ENCODE results near the gene NTRK3.
"Not testable (repeated sequence)": the region's sequence is repeated elsewhere in the genome, so short reads cannot be mapped to it uniquely, and the experiment has no call there.

NTRK3 gene

GRCh38 chr15:87863152-87863551 lies 393.4 kb downstream of the NTRK3 start:
- DNase-seq: no peak

- no peak for DNase-seq
These were observed 395.8 kb downstream of the NTRK3 start for GRCh38 chr15:87860743-87861142.

- DNase-seq: no peak
These were observed 397.9 kb downstream of the NTRK3 start for GRCh38 chr15:87858651-87859050.

DNA sequence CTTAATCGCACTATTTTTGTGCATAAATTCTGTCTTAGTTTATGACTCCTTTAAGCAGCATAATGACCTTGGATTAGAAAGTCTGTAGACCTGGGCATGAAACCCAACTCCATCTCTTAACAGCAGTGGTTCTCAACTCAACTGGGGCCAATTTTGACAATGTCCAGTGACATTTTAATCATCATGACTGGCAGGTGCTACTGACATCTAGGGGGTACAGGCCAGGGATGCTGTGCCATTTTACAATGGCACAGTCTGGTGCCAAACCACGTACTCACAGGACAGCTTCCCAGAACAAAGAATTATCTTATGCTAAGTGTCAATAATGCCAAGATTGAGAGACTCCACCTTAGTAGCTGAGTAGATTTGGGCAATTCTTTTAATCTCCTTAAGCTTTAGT lies 405.0 kb downstream of the NTRK3 start:
- DNase-seq: no peak

DNA sequence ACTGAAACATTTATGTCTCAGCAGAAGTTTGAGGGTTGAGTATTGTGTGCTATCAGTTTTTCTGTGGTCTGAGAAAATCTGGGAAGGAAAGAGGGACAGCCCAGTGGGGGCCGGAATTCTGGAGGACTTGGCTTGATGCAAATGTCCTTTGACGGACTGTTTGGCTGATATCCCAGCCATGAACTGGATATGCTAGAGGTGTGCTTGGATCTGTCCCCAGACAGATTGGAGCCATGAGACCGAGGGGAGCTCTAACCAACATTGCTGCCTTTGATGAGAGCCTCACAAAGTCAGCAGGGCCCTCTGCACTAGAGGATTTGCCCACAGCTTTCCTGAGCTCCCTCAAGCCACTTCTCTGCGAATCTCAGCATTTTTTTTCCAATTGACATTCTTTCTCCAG lies 405.6 kb downstream of the NTRK3 start:
- no peak for DNase-seq

DNA sequence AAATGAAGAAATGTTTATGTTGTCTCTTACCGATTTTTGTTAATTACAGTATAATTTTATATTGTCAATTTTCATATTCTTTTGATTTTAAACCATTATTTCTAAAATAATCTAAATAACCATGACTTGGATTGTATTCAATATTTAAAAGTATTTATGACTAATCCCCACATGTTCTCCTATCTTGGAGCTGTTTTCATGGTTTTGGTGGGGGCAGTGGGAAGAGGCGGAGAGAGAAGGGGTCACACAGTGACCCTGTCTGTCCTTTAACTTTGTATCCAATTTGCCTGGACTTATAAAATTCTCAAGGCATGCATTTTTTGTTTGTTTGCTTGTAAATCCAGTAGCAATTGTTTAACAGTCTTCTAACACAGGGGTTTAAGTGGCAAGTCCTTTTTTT lies 407.4 kb downstream of the NTRK3 start:
- DNase-seq: no peak

- no peak for DNase-seq
These were observed 408.5 kb downstream of the NTRK3 start for GRCh38 chr15:87848012-87848411.

GRCh38 chr15:87846746-87847145 lies 409.8 kb downstream of the NTRK3 start:
- no peak for DNase-seq

- DNase-seq: no peak
These were observed 413.2 kb downstream of the NTRK3 start for GRCh38 chr15:87843312-87843711.

DNA sequence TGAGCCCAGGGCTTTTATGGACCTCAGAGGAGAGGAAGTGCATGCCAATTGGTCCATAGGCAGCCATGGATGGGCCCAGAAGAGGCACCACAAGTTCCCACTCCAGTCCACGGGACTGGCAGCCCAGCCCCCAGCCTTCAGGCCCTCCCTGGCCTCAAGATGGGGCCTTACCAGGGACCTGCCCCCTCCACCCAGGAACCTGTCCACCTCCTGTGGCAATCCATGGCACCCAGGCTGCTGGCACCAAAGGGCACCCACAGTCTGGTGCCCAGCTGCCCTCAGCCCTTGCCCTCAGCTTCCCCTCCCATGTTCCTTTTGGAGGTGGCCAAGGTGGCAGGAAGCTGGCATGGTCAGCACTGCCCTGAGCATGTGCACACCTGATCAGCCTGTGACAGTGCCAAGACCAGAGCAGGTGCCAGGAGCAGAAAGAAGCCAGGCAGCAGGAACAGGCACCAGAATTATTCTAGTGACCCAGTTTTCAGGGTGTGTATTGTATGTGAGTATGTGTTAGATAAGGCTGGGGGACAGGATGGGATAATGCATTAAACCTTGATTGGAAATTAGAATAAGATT lies 415.0 kb downstream of the NTRK3 start:
- no peak for DNase-seq

DNA sequence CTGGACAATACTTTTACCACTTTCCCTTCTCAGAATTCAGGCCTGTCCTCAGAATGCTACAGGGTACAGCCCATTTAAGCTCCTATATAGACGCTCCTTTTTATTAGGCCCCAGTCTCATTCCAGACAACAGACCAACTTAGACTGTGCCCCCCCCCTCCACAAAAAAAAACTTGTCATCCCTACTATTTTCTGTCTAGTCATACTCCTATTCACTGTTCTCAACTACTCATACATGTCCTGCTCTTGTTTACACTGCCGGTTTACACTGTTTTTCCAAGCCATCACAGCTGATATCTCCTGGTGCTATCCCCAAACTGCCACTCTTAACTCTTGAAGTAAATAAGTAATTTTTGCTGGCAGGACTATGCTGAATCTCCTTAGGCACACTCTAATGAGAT lies 420.7 kb downstream of the NTRK3 start:
- not testable (repeated sequence) for DNase-seq

- not testable (repeated sequence) for DNase-seq
These were observed 423.2 kb downstream of the NTRK3 start for GRCh38 chr15:87833333-87833732.

GRCh38 chr15:87829332-87830050 lies 427.0 kb downstream of the NTRK3 start:
- no peak for DNase-seq

DNA sequence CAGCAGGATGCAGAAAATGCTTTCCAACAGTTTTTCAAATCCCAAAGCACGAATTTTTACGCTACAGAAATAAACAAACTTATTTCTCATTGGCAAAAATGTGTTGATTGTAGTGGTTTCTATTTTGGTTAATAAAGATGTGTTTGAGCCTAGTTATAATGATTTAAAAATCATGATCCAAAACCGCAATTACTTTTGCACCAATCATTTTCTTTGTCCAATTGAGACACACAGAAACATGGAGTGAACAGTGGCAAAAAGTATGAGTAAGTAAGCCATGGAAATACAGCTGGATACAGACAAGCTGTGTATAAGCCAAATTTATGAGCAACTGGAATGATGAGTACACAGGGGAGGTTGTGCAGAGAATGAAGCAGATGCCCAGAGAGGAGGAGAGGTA lies 427.9 kb downstream of the NTRK3 start:
- no peak for DNase-seq

DNA sequence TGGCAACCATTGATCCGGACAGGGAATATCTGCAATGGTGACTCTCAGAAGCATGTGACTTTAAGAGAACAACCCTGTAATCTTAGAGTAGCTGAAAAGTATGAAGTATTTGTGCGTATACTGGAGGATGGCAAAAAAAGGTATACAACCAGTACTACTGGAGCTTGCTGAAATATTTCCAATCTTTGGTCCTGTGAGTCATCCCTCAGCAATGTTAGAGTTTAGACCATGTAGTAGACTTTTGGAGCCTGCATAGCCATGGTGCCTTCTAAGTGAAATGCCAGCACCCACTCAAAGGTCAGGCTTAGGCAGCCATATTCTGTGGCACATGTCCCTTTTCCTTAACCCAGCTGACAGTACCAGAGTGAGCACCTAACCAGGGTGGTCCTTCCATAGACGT lies 429.4 kb downstream of the NTRK3 start:
- no peak for DNase-seq

DNA sequence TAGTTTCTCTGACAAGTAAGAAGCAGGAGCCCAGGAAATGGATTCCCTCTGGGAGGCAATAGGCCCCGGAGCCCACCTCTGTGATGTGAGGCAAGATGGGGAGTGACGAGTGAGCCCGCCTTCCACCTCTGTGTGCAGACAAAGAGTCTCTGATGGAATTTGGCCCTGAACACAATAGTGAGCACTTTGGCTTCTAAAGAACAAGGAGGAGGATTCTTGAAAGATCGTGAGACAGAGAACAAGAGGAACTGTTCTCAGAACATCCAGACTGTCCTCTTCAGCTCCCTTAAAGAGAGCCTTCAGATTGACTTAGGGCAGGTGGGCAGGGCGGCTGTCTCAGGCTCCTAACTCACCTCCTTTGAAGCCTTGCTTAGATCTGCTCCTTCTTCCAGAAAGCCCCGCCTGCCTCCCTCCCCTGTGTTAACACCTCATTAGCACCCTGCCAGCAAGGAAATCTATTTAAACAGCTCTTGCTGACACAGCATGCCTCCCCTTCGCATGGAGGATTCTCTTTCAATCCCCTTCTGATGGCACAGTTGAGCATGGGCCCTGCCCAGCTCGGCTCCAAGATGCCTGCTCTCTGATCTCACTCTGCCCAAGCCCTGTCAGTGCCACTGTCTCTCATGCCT lies 430.3 kb downstream of the NTRK3 start:
- no peak for DNase-seq

DNA sequence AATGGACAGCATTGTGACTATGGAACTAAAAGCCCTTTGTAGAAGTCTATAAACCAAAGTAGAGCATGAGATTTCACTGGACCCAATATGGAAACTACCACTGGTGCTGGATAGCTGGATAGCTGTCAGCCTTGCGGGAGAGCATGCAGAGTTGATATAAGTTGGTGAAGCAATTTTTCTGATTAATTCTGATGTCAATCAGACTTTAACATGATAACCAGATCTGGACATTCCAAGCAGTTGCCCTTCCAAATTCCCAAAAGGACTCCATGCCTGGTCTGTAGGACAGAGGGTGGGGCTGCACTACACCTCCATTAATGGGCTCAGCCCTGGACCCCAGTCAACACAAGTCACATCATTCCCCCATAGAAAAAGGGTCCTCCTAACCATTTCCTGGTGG lies 437.8 kb downstream of the NTRK3 start:
- DNase-seq: no peak

DNA sequence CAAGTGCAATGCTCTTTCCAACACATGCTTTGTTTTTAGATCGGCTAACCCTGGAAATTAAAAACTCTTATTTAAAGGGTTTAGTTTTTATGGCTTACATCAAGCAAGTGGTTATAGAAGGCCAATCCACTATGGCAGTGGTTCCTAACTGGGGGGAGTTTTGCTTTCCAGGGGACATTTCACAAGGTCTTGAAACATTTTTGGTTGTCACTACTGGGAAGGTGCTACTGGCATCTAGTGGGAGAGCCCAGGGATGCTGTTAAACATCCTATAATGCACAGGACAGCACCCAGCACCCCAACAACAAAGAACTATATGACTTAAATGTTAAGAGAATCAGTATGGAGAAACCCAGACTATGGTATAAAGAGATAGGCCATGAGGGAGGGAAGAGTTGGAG lies 439.0 kb downstream of the NTRK3 start:
- DNase-seq: no peak

GRCh38 chr15:87816811-87817210 lies 439.7 kb downstream of the NTRK3 start:
- no peak for DNase-seq

DNA sequence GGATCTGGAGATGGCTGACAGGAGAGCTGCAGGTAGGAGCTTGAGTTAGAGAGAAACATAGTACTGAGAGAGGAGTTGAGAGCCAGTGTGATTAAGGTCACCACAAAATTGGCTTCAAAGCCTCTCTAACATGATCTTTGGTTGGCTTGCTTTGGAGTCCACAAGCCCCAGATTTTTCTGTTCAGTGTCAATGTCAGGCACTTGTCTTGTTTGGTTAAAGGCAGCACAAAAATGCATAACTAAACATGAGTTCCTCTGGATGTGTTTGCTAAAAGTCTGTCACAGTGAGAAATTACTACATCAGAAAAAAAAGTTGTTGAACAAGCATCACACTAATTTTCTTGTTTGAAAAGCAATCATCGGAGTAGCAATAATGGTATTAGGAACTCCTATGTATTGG lies 440.5 kb downstream of the NTRK3 start:
- no peak for DNase-seq

Measured in NCI-H82 (cell line).